B cell (primary cell): Measurements from ENCODE around the gene DNAJB6. TPM values are rescaled to one million over a fixed set of nuclear protein-coding genes. Genes with fewer than 3 reads are reported as not detected.

Experiments
- ATAC-seq: fragments of 200-7000 bp; cut with Tn5 transposase; one replicate; pipeline ENCODE4 v1.10.0; 2021; ENCODE audit warnings: low read depth, mild to moderate bottlenecking, moderate number of reproducible peaks, moderate library complexity
- CTCF ChIA-PET: fragments of 350-600 bp; sonication (Branson Sonifier 250); formaldehyde crosslinking; loops from one replicate; lab custom pipeline; 2021; ENCODE audit warnings: antibody characterized with exemption, inconsistent platforms; lab: Charles Lee
- POLR2A ChIA-PET: fragments of 350-600 bp; sonication (Branson Sonifier 250); formaldehyde crosslinking; loops from one replicate; lab custom pipeline; 2021; ENCODE audit warnings: antibody characterized with exemption; lab: Charles Lee
- DNase-seq: peaks from one replicate; pipeline ENCODE4 v3.0.0; 2013
- H2AFZ ChIP-seq: 2 replicates; pipeline ENCODE4 v1.6.1; 2012; ENCODE audit warnings: mild to moderate bottlenecking, low read depth, low read length; ENCODE audit not compliant: insufficient read depth, poor library complexity, severe bottlenecking
- H3K27ac ChIP-seq, 2 donors: 1 replicate in 1 of 2; 2 replicates in 1 of 2; pipeline ENCODE4 v1.5.1; 2012 to 2013; ENCODE audit warnings: low read length in 2 of 2, mild to moderate bottlenecking in 2 of 2, moderate library complexity in 1 of 2
- H3K27me3 ChIP-seq, 4 experiments: fragments of 200-600 bp in 1 of 4; sonication (generic) in 1 of 4; replicated peaks in 1 of 4; 1 replicate in 2 of 4; 2 replicates in 2 of 4; pipeline versions ENCODE4 v1.6.1 to v1.7.0; 2013 to 2016; ENCODE audit warnings: low read length in 3 of 4, mild to moderate bottlenecking in 2 of 4, mixed read lengths in 1 of 4, moderate library complexity in 1 of 4; ENCODE audit not compliant: insufficient read depth in 4 of 4, control insufficient read depth in 3 of 4; ENCODE audit errors: control extremely low read depth in 1 of 4
- H3K36me3 ChIP-seq, 2 experiments: replicated peaks in 1 of 2; 1 replicate in 1 of 2; 2 replicates in 1 of 2; pipeline versions ENCODE4 v1.6.1 to v1.7.1; 2013; ENCODE audit warnings: low read length in 1 of 2; ENCODE audit not compliant: insufficient read depth in 2 of 2, control insufficient read depth in 1 of 2; ENCODE audit errors: control extremely low read depth in 1 of 2, extremely low read depth in 1 of 2
- H3K4me1 ChIP-seq, 2 donors: fragments of 200-600 bp in 1 of 2; sonication (generic) in 1 of 2; 1 replicate in 1 of 2; 2 replicates in 1 of 2; pipeline versions ENCODE4 v1.5.1 to v1.6.1; 2013 to 2017; ENCODE audit warnings: low read length in 2 of 2; ENCODE audit not compliant: control insufficient read depth in 2 of 2, insufficient read depth in 2 of 2
- H3K4me2 ChIP-seq: replicated peaks from 2 replicates; pipeline ENCODE3; 2012; ENCODE audit warnings: mild to moderate bottlenecking, low read depth, low read length; ENCODE audit not compliant: poor library complexity, severe bottlenecking
- H3K4me3 ChIP-seq, 5 experiments: fragments of 200-600 bp in 1 of 5; sonication (generic) in 1 of 5; 1 replicate in 3 of 5; 2 replicates in 2 of 5; pipeline versions ENCODE4 v1.5.1 to v1.7.0; 2011 to 2016; ENCODE audit warnings: low read length in 4 of 5, mild to moderate bottlenecking in 4 of 5, low read depth in 2 of 5, control low read depth in 1 of 5, moderate library complexity in 1 of 5; ENCODE audit not compliant: insufficient read depth in 1 of 5; ENCODE audit errors: control extremely low read depth in 1 of 5, extremely low read depth in 1 of 5
- H3K79me2 ChIP-seq: fragments of 200-600 bp; sonication (generic); one replicate; pipeline ENCODE4 v1.6.0; 2016; ENCODE audit warnings: low read length; ENCODE audit not compliant: control insufficient read depth, insufficient read depth
- H3K9ac ChIP-seq: fragments of 200-600 bp; sonication (generic); 2 replicates; pipeline ENCODE4 v1.6.1; 2017; ENCODE audit warnings: mild to moderate bottlenecking, low read length, moderate library complexity
- H3K9me3 ChIP-seq, 3 donors: one replicate each; pipeline versions ENCODE4 v1.6.1 to v1.7.1; 2013; ENCODE audit warnings: low read length in 2 of 3; ENCODE audit not compliant: control insufficient read depth in 2 of 3, insufficient read depth in 1 of 3; ENCODE audit errors: control extremely low read depth in 1 of 3
- H4K20me1 ChIP-seq: 2 replicates; pipeline ENCODE4 v1.6.0; 2012; ENCODE audit warnings: mild to moderate bottlenecking, low read length; ENCODE audit not compliant: insufficient read depth, control insufficient read depth, poor library complexity, severe bottlenecking
- H3K27ac Mint-ChIP-seq: one replicate; pipeline ENCODE4 v1.8.0; 2021; ENCODE audit warnings: mixed read lengths
- H3K27me3 Mint-ChIP-seq: one replicate; pipeline ENCODE4 v1.8.0; 2021; ENCODE audit warnings: mixed read lengths
- H3K4me1 Mint-ChIP-seq: one replicate; pipeline ENCODE4 v1.8.0; 2021; ENCODE audit warnings: mixed read lengths
- H3K4me3 Mint-ChIP-seq: one replicate; pipeline ENCODE4 v1.8.0; 2021; ENCODE audit warnings: mixed read lengths
- H3K9me3 Mint-ChIP-seq: one replicate; pipeline ENCODE4 v1.8.0; 2022; ENCODE audit warnings: mixed read lengths; ENCODE audit not compliant: insufficient read depth
- EZH2 ChIP-seq: IDR thresholded peaks from 2 replicates; pipeline ENCODE4 v1.6.1; 2012; ENCODE audit warnings: borderline replicate concordance, low read depth, mild to moderate bottlenecking, moderate library complexity, low read length; ENCODE audit not compliant: insufficient read depth, poor library complexity, severe bottlenecking
- WGBS: methylation state at CpG from one replicate; pipeline ENCODE4 v1.1.5; 2013; ENCODE audit warnings: missing lambda C conversion rate; ENCODE audit not compliant: insufficient coverage; 5-methylcytosine and 5-hydroxymethylcytosine counted together
- intact Hi-C: fragments of 100-400 bp; cut with micrococcal nuclease; formaldehyde crosslinking; loops from one replicate; pipeline ENCODE4 v1.10.0; 2022
- polyA plus RNA-seq: library from polyadenylated mRNA; depleted of rRNA; stranded (reverse); fragments of >200 nt; gene quantifications from 2 replicates; pipeline ENCODE4 v1.2.3, GENCODE V29; 2012
- total RNA-seq, 2 donors: library from RNA; stranded (reverse); fragments of 120-200 nt in 1 of 2; gene quantifications; 1 replicate in 1 of 2; 2 replicates in 1 of 2; pipeline versions ENCODE4 v1.2.3 to v1.2.4, GENCODE V29; 2013 to 2022
- TF ChIP-seq, protein P1 (sequence below): fragments of 200-600 bp; IDR thresholded peaks from one replicate; pipeline ENCODE4 v1.8.0; 2022; ENCODE audit warnings: antibody characterized with exemption, mild to moderate bottlenecking

Gene DNAJB6
- total and polyA plus RNA-seq, 2 donors (not counting 1 experiment from before 2014, with no cell fraction given): 22.4 to 116 TPM

DNA sequence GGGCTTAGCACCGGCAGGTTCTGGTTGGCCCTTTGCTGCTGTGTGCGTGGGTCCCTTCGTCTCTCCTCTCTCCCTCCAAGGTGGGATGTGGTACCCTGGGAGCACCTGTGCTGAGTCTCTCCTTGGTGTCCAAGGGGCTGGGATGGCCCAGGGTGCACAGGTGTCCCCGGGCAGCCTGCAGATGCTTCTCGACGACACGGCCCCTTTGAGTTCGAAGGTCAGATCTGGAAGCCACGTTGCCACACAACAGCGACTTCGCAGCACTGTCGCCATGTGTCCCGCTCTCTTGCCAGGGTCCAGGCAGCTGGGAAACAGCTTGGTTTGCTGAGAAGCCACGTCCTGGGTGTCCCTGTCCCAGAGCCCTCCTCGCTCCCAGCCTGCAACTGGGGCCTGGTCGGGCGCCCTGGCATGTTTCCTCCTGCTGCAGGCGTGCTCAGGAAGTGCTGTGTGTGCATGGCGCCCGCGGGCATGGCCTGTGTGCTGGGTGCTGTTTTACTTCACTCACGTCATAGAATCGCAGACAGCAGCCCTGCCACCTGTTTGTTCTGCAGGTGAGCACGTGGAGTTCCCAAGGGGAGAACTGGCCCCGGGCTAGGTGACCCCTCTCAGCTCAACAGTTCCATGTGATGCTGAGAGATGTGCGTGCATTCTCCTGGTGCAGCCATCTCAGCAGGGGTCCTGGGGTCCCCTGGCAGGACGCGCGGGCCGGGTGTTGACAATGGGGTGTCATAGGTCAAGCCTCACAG, 70.9 kb downstream of the DNAJB6 start:
- H3K4me2 ChIP-seq: no peak overlapping the region
- ATAC-seq: no peak
- ChIA-PET CTCF (no interaction called here), POLR2A (no interaction called here)
- intact Hi-C loops: no loop called here
- no peak overlapping the region for H3K9ac ChIP-seq
- no peak overlapping the region for H2AFZ ChIP-seq
- 89% methylated on average over 30 of the region's 30 CpGs for WGBS
- Mint-ChIP-seq H3K9me3 (no peaks in the 10 kb centered on the region), H3K4me1 (no peaks in the 10 kb centered on the region), H3K27me3 (no peaks in the 10 kb centered on the region), H3K27ac (no peak overlapping the region), H3K4me3 (no peak overlapping the region)
- H3K4me3 ChIP-seq: no peak overlapping the region
- H3K36me3 ChIP-seq: peaks cover 0 to 33% of the 10 kb centered on the region in 2 experiments
- peaks cover 22% of the 10 kb centered on the region for H3K79me2 ChIP-seq
- no peaks in the 10 kb centered on the region for H3K27me3 ChIP-seq
- H3K9me3 ChIP-seq: no peaks in the 10 kb centered on the region
- TF ChIP-seq, protein P1, sequence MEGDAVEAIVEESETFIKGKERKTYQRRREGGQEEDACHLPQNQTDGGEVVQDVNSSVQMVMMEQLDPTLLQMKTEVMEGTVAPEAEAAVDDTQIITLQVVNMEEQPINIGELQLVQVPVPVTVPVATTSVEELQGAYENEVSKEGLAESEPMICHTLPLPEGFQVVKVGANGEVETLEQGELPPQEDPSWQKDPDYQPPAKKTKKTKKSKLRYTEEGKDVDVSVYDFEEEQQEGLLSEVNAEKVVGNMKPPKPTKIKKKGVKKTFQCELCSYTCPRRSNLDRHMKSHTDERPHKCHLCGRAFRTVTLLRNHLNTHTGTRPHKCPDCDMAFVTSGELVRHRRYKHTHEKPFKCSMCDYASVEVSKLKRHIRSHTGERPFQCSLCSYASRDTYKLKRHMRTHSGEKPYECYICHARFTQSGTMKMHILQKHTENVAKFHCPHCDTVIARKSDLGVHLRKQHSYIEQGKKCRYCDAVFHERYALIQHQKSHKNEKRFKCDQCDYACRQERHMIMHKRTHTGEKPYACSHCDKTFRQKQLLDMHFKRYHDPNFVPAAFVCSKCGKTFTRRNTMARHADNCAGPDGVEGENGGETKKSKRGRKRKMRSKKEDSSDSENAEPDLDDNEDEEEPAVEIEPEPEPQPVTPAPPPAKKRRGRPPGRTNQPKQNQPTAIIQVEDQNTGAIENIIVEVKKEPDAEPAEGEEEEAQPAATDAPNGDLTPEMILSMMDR: no peak
- TF ChIP-seq EZH2: no peak
- H3K27ac ChIP-seq: no peak overlapping the region
- peaks cover 35% of the 10 kb centered on the region for H4K20me1 ChIP-seq
- no peaks in the 10 kb centered on the region for H3K4me1 ChIP-seq
- no peak for DNase-seq
